ENCODE results near the gene SNX17.

SNX17 gene

DNA sequence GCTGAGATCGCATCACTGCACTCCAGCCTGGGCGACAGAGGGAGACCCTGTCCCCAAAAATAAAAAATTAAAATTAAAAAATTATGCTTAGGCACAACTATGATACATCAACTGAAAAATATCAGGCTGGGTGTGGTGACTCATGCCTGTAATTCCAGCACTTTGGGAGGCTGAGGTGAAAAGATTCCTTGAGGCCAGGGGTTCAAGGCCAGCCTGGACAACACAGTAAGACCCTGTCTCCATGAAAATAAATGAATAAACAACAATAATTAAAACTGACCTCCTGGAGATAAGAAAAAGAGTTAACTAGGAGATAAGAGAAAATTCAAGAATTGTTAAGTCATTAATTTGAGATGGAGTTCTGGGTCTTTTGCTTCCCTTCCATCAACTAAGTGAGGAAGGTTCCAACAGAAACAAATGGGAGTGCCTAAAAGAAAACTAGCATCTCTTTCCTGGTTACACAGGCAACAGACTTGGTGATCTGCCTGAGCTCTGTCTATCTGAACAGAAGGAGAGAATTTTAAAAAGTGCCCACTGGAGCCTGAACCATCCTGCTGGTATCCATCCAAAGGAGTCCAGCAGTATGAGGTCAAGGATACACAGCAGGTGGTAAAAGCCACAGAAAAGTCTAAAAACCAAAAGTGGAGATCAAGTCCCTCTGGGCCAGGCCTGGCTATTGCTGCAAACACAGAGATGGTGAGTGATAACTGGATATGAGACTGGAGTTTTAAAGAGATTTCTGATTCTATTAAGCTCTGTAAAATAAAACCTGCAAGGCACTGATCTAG lies 30.1 kb downstream of the SNX17 start:
- no peaks in the 10 kb centered on the region for H3K9me3 ChIP-seq (ENCODE audit: control insufficient read depth in 5 of 5, low read length in 5 of 5)
- H3K27ac ChIP-seq (ENCODE audit: low read depth, low read length), result no peak overlapping the region
- peaks cover 0 to 5% (median 3%) of the 10 kb centered on the region in 5 donors for H3K36me3 ChIP-seq (ENCODE audit: control insufficient read depth in 5 of 5, insufficient read depth in 5 of 5, low read length in 5 of 5)

DNA sequence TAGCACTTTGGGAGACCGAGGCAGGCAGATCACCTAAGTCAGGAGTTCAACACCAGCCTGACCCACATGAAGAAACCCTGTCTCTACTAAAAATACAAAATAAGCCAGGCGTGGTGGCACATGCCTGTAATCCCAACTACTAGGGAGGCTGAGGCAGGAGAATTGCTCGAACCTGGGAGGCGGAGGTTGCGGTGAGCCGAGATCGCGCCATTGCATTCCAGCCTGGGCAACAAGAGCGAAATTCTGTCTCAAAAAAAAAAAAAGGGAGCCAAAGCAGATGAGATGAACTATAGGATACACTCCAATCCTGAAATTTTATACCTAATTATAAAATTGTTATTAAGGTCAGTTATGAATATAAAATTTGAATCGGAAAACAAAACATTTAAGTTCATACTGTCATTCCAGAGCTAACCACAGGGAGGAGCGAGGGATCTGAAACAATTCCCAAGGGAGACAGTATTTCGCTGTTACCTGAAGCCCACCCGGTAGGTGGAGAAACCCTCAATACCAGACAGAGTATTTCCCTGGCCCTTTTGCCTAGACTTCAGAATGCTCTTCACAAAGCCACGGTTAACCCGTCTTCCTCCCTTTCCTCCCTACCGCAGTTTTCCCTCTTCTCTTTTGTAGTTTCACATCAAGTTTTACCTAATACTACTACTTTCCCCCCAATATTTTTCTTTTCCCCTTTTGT lies 37.5 kb downstream of the SNX17 start:
- Histone ChIP-seq H3K27me3 (ENCODE audit: control insufficient read depth in 5 of 5, insufficient read depth in 4 of 5, low read length in 5 of 5) (no peaks in the 10 kb centered on the region), H3K4me3 (ENCODE audit: low read depth in 1 of 5, low read length in 5 of 5) (peak overlapping the region; percentile 44 to 94 (median 91)), H3K36me3 (ENCODE audit: control insufficient read depth in 5 of 5, insufficient read depth in 5 of 5, low read length in 5 of 5) (peaks cover 0 to 5% (median 3%) of the 10 kb centered on the region in 5 donors), H3K4me1 (ENCODE audit: control insufficient read depth in 5 of 5, insufficient read depth in 5 of 5, low read length in 5 of 5) (peaks cover 0 to 23% (median 20%) of the 10 kb centered on the region in 5 donors), H3K9ac (ENCODE audit: low read length in 5 of 5) (peak overlapping the region in 4 of 5 donors; percentile 92 to 97 (median 94)), H3K27ac (ENCODE audit: low read depth, low read length) (peak overlapping the region; percentile 90), H3K9me3 (ENCODE audit: control insufficient read depth in 5 of 5, low read length in 5 of 5) (no peaks in the 10 kb centered on the region)

More for the DNA sequence above, 30.1 kb downstream of the SNX17 start:
- Histone ChIP-seq H3K4me3 (ENCODE audit: low read depth in 1 of 5, low read length in 5 of 5) (no peak overlapping the region), H3K27me3 (ENCODE audit: control insufficient read depth in 5 of 5, insufficient read depth in 4 of 5, low read length in 5 of 5) (no peaks in the 10 kb centered on the region), H3K9ac (ENCODE audit: low read length in 5 of 5) (peak overlapping the region in 1 of 5 donors; percentile 28), H3K4me1 (ENCODE audit: control insufficient read depth in 5 of 5, insufficient read depth in 5 of 5, low read length in 5 of 5) (no peaks in the 10 kb centered on the region)

DNA sequence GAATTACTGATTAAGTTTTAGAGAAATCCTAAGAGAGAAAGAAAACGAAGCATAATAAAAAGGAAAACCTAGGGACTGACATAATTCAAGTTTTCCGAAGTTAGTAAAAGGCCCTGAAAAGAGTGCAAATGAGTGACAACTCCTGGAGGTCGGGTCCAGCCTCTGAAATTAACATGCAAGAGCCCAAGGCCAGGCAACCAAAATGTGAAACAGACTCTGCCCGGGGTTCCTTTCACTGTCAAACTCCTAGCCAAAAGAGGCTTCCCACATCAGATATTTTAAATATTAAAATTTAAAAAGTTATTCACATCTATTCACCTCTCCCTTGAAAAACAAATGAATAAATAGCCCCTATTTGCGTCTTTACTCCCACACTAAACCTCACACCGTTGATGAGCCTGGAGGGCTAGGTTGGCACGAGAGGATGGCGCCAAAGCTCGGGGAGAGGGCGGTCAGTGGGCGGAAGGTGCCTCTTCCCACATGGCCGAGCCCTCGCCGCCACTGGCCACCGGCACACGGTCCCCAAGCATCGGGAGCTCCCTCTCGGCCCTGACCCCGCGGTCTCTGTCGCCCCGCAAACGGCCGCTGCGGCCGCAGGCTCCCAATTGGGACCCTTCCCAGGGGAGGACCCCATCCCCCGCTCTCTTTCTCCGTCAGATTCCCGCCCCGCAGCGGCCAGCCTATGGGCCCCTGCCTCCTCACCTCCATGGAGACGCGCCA lies 38.3 kb downstream of the SNX17 start:
- H3K27ac ChIP-seq (ENCODE audit: low read depth, low read length), result peak overlapping the region; percentile 90
- peaks cover 0 to 5% (median 3%) of the 10 kb centered on the region in 5 donors for H3K36me3 ChIP-seq (ENCODE audit: control insufficient read depth in 5 of 5, insufficient read depth in 5 of 5, low read length in 5 of 5)
- H3K4me1 ChIP-seq (ENCODE audit: control insufficient read depth in 5 of 5, insufficient read depth in 5 of 5, low read length in 5 of 5), result peaks cover 0 to 23% (median 20%) of the 10 kb centered on the region in 5 donors
- H3K27me3 ChIP-seq (ENCODE audit: control insufficient read depth in 5 of 5, insufficient read depth in 4 of 5, low read length in 5 of 5), result no peaks in the 10 kb centered on the region
- H3K4me3 ChIP-seq (ENCODE audit: low read depth in 1 of 5, low read length in 5 of 5), result peak overlapping the region; percentile 44 to 94 (median 91)
- H3K9ac ChIP-seq (ENCODE audit: low read length in 5 of 5), result peak overlapping the region; percentile 68 to 97 (median 93)
- no peaks in the 10 kb centered on the region for H3K9me3 ChIP-seq (ENCODE audit: control insufficient read depth in 5 of 5, low read length in 5 of 5)

DNA sequence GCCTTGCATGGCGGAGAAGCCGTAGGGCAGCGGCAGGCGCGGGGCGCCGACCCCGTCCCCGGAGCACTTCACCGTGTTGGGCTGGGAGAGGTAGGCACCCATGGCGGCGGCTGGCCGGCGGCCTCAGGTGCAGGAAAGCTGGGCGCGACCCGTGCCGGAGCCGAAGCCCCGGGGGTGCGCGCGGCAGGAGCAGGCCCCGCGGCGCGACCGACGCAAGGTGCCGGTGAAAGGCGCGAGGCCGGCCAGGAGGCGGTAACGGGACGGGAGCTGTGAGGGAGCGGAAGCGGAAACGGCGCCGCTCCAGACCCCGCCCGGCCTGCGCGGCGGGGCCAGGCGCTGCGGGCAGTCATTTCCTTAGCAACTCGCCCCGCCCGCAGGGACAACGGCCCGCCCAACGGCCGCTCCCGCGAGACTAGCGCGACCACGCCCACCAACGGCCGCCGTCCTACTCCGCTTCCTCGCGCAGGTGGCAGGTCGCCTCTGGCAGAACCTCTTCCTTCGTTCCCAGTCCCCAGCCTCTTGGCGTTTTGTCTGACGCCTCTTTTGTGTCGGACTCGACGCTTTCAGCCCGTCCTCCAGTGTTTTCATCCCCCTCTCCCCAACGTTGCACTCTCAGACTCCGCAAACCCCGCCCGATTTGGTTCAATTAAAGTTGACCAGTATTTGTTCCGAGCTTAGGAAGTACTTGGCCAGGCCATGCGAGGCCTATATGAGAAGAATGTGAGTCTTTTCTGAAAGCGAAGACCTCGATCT lies 39.1 kb downstream of the SNX17 start, which contains the start of gene PPM1G:
TSS of gene PPM1G (minus strand) at position 271 of the 753 bp plus-strand sequence. CDS start at position 102, 169 bp downstream.
- peaks cover 0 to 23% (median 20%) of the 10 kb centered on the region in 5 donors for H3K4me1 ChIP-seq (ENCODE audit: control insufficient read depth in 5 of 5, insufficient read depth in 5 of 5, low read length in 5 of 5)
- H3K9me3 ChIP-seq (ENCODE audit: control insufficient read depth in 5 of 5, low read length in 5 of 5), result no peaks in the 10 kb centered on the region
- peaks cover 0 to 5% (median 3%) of the 10 kb centered on the region in 5 donors for H3K36me3 ChIP-seq (ENCODE audit: control insufficient read depth in 5 of 5, insufficient read depth in 5 of 5, low read length in 5 of 5)
- H3K27ac ChIP-seq (ENCODE audit: low read depth, low read length), result peak within 1 kb of the TSS; percentile 90
- H3K27me3 ChIP-seq (ENCODE audit: control insufficient read depth in 5 of 5, insufficient read depth in 4 of 5, low read length in 5 of 5), result no peaks in the 10 kb centered on the region
- H3K9ac ChIP-seq (ENCODE audit: low read length in 5 of 5), result peak within 1 kb of the TSS; percentile 87 to 97 (median 93)
- peak within 1 kb of the TSS; percentile 91 to 97 (median 94) for H3K4me3 ChIP-seq (ENCODE audit: low read depth in 1 of 5, low read length in 5 of 5)

DNA sequence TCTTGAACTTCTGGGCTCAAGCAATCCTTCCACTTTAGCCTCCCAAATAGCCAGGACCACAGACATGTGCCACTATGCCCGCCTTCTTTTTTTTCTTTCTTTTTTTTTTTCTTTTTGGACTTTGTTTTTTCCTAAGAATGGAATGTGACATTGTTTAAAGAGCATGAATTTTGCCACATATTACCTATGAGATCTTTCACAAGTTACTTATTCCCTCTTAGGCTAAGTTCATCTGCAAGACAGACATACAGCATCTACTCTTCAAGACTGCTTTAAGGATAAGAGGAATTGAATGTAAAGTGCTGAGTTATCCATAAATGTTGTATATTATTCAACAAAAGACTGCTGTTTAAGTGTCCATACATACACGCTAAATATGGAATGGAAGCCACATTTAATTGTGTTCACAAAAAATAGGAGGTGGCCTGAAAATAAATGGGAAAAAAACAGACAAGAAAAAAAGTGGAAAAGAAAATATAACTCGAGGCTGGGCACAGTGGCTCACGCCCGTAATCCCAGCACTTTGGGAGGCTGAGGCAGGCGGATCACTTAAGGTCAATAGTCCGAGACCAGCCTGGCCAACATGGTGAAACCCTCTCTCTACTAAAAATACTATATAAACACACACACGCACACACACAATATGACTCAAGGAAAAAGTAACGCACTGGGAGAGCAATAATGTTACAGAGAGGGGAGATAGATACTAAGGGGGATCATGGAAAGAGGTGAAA lies 42.2 kb downstream of the SNX17 start:
- no peaks in the 10 kb centered on the region for H3K27me3 ChIP-seq (ENCODE audit: control insufficient read depth in 5 of 5, insufficient read depth in 4 of 5, low read length in 5 of 5)
- no peaks in the 10 kb centered on the region for H3K9me3 ChIP-seq (ENCODE audit: control insufficient read depth in 5 of 5, low read length in 5 of 5)
- H3K4me1 ChIP-seq (ENCODE audit: control insufficient read depth in 5 of 5, insufficient read depth in 5 of 5, low read length in 5 of 5), result peaks cover 0 to 23% (median 20%) of the 10 kb centered on the region in 5 donors
- H3K36me3 ChIP-seq (ENCODE audit: control insufficient read depth in 5 of 5, insufficient read depth in 5 of 5, low read length in 5 of 5), result no peaks in the 10 kb centered on the region
- no peak overlapping the region for H3K9ac ChIP-seq (ENCODE audit: low read length in 5 of 5)
- H3K27ac ChIP-seq (ENCODE audit: low read depth, low read length), result no peak overlapping the region
- H3K4me3 ChIP-seq (ENCODE audit: low read depth in 1 of 5, low read length in 5 of 5), result no peak overlapping the region

DNA sequence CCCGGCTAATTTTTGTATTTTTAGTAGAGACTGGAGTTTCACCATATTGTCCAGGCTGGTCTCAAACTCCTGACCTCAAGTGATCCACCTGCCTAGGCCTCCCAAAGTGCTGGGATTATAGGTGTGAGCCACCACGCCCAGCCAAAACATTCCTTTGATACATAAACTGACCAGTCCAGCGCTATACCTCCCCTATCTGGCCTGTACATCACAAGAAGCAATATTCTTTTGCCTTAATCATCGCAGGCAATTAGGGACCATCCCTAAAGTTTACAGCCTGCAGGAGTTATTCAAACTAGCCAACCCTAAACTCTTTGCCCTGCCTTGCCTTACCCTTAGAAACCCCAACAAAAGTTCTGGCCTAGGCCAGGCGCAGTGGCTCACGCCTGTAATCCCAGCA lies 45.7 kb downstream of the SNX17 start:
- H3K4me1 ChIP-seq (ENCODE audit: control insufficient read depth in 5 of 5, insufficient read depth in 5 of 5, low read length in 5 of 5), result no peaks in the 10 kb centered on the region
- no peak overlapping the region for H3K27ac ChIP-seq (ENCODE audit: low read depth, low read length)
- H3K9me3 ChIP-seq (ENCODE audit: control insufficient read depth in 5 of 5, low read length in 5 of 5), result no peaks in the 10 kb centered on the region
- no peaks in the 10 kb centered on the region for H3K27me3 ChIP-seq (ENCODE audit: control insufficient read depth in 5 of 5, insufficient read depth in 4 of 5, low read length in 5 of 5)
- H3K4me3 ChIP-seq (ENCODE audit: low read depth in 1 of 5, low read length in 5 of 5), result no peak overlapping the region
- no peak overlapping the region for H3K9ac ChIP-seq (ENCODE audit: low read length in 5 of 5)
- no peaks in the 10 kb centered on the region for H3K36me3 ChIP-seq (ENCODE audit: control insufficient read depth in 5 of 5, insufficient read depth in 5 of 5, low read length in 5 of 5)

DNA sequence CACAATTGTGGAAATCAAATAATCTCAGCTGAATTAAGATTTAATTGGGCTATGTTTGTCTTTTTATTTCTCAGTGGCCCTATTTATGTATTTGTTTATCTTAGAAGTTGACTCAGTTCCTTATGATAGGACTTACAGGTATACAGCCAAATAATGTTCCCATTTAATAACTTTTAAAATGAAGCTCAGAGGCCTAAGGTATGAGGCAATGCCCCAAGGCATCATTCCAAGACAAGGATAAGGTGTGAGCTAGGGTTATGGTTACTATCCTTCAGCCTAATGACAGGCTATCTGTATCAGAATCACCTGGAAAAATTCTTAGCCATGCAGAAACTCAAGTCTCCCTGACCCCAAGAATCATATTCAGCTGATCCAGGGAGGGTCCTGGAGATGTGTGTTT lies 50.6 kb downstream of the SNX17 start:
- H3K9ac ChIP-seq (ENCODE audit: low read length in 5 of 5), result no peak overlapping the region
- no peak overlapping the region for H3K4me3 ChIP-seq (ENCODE audit: low read depth in 1 of 5, low read length in 5 of 5)
- H3K9me3 ChIP-seq (ENCODE audit: control insufficient read depth in 5 of 5, low read length in 5 of 5), result no peaks in the 10 kb centered on the region
- H3K27me3 ChIP-seq (ENCODE audit: control insufficient read depth in 5 of 5, insufficient read depth in 4 of 5, low read length in 5 of 5), result no peaks in the 10 kb centered on the region
- H3K27ac ChIP-seq (ENCODE audit: low read depth, low read length), result no peak overlapping the region
- no peaks in the 10 kb centered on the region for H3K36me3 ChIP-seq (ENCODE audit: control insufficient read depth in 5 of 5, insufficient read depth in 5 of 5, low read length in 5 of 5)
- no peaks in the 10 kb centered on the region for H3K4me1 ChIP-seq (ENCODE audit: control insufficient read depth in 5 of 5, insufficient read depth in 5 of 5, low read length in 5 of 5)

DNA sequence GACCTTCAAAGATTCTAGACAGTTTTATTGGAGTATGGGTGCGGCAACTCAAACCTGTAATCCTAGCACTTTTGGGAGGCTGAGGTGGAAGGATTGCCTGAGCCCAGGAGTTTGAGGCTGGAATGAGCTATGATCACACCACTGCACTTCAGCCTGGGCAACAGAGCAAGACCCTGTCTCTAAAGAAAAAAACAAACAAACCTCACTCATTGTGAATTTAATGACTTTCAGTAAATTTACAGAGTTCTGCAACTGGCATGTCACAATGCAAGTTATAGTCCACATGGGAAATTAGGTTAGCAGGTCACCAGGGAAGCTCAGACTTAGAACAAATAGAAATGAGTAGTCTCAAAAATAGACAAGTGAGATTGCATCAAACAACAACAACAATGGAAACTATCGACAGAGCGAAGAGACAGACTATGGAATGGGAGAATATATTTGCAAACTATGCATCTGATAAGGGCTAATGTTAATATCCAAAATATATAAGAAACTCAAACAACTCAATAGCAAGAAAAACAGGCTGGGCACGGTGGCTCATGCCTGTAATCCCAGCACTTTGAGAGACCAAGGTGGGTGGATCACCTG lies 51.3 kb downstream of the SNX17 start:
- Histone ChIP-seq H3K27me3 (ENCODE audit: control insufficient read depth in 5 of 5, insufficient read depth in 4 of 5, low read length in 5 of 5) (no peaks in the 10 kb centered on the region), H3K27ac (ENCODE audit: low read depth, low read length) (no peak overlapping the region)

DNA sequence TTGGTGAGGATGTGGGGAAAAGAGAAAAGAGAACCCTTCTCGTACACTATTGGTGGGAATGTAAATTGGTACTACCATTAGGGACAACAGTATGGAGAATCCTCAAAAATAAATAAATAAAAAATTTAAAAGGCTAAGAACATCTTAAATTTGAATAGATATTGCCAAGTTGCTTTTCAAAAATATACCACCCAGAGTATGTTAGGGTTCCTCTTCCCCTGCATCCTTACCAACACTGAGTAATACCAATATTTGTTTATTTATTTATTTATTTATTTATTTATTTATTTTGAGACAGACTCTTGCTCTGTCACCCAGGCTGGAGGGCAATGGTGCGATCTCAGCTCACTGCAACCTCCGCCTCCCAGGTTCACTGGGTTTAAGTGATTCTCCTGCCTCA lies 52.5 kb downstream of the SNX17 start:
- Histone ChIP-seq H3K27me3 (ENCODE audit: control insufficient read depth in 5 of 5, insufficient read depth in 4 of 5, low read length in 5 of 5) (no peaks in the 10 kb centered on the region), H3K27ac (ENCODE audit: low read depth, low read length) (no peak overlapping the region), H3K36me3 (ENCODE audit: control insufficient read depth in 5 of 5, insufficient read depth in 5 of 5, low read length in 5 of 5) (no peaks in the 10 kb centered on the region), H3K4me3 (ENCODE audit: low read depth in 1 of 5, low read length in 5 of 5) (no peak overlapping the region), H3K9ac (ENCODE audit: low read length in 5 of 5) (no peak overlapping the region), H3K9me3 (ENCODE audit: control insufficient read depth in 5 of 5, low read length in 5 of 5) (no peaks in the 10 kb centered on the region), H3K4me1 (ENCODE audit: control insufficient read depth in 5 of 5, insufficient read depth in 5 of 5, low read length in 5 of 5) (peaks cover 0 to 6% (median 5%) of the 10 kb centered on the region in 5 donors)

More for the DNA sequence above, 51.3 kb downstream of the SNX17 start:
- H3K36me3 ChIP-seq (ENCODE audit: control insufficient read depth in 5 of 5, insufficient read depth in 5 of 5, low read length in 5 of 5), result no peaks in the 10 kb centered on the region
- no peak overlapping the region for H3K4me3 ChIP-seq (ENCODE audit: low read depth in 1 of 5, low read length in 5 of 5)
- H3K9ac ChIP-seq (ENCODE audit: low read length in 5 of 5), result no peak overlapping the region
- no peaks in the 10 kb centered on the region for H3K9me3 ChIP-seq (ENCODE audit: control insufficient read depth in 5 of 5, low read length in 5 of 5)
- no peaks in the 10 kb centered on the region for H3K4me1 ChIP-seq (ENCODE audit: control insufficient read depth in 5 of 5, insufficient read depth in 5 of 5, low read length in 5 of 5)

Data from subcutaneous abdominal adipose tissue (tissue), 5 donors.